ENCODE data around the gene PRADC1. TPM values are rescaled to one million over a fixed set of nuclear protein-coding genes. Genes with fewer than 3 reads are reported as not detected.
"Not testable (repeated sequence)": the region's sequence is repeated elsewhere in the genome, so short reads cannot be mapped to it uniquely, and the experiment has no call there.

Gene PRADC1
- total and polyA plus RNA-seq, 7 experiments from 2014 or later: 4.3 to 29.5 (median 8.8) TPM

DNA sequence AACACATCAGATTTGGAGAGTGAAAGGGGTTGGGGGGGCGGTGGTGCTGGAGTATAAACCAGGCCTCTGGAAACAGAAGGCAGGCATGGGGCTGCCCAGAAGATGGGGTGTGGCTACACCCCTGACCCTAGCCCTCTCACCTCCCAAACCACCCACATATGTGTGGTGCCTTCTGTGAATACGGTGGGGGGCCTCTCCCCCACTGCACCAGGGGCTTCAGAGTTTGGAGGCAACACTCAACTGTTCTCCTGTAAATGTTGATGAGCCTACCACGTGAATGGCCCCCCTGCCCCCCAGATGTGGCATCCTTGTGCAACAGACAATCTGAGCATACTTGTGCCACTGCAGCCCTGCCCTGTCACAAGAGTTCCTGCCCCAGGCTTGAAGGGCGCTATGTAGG lies 31.7 kb upstream of the PRADC1 start:
- H3K4me3 Mint-ChIP-seq: no peak overlapping the region
- Histone ChIP-seq H3K4me1 (ENCODE audit: control insufficient read depth in 2 of 2, insufficient read depth in 2 of 2, low read length in 2 of 2) (peaks cover 0 to 12% of the 10 kb centered on the region in 2 donors), H3K27me3 (ENCODE audit: control insufficient read depth in 2 of 2, insufficient read depth in 2 of 2, low read length in 2 of 2) (no peaks in the 10 kb centered on the region), H3K4me3 (ENCODE audit: low read length) (no peak overlapping the region), H3K9me3 (ENCODE audit: control insufficient read depth in 2 of 3, low read length in 3 of 3) (no peaks in the 10 kb centered on the region), H3K36me3 (ENCODE audit: control insufficient read depth in 2 of 3, insufficient read depth in 3 of 3, low read length in 3 of 3) (peaks cover 0 to 39% (median 0%) of the 10 kb centered on the region in 3 experiments), H3K27ac (ENCODE audit: low read depth, low read length) (no peak overlapping the region)
- no peaks in the 10 kb centered on the region for H3K27me3 Mint-ChIP-seq
- ATAC-seq: no peak
- intact Hi-C loops (cut with micrococcal nuclease): no loop called here
- H3K36me3 Mint-ChIP-seq: peaks cover 0 to 9% (median 5%) of the 10 kb centered on the region in 5 donors
- ChIA-PET POLR2A (no interaction called here), CTCF (no interaction called here)
- H3K4me1 Mint-ChIP-seq: peaks cover 13 to 22% (median 19%) of the 10 kb centered on the region in 7 donors
- H3K9me3 Mint-ChIP-seq: peaks cover 0 to 3% (median 0%) of the 10 kb centered on the region in 11 donors
- no peak for DNase-seq
- no peak overlapping the region for H3K27ac Mint-ChIP-seq

DNA sequence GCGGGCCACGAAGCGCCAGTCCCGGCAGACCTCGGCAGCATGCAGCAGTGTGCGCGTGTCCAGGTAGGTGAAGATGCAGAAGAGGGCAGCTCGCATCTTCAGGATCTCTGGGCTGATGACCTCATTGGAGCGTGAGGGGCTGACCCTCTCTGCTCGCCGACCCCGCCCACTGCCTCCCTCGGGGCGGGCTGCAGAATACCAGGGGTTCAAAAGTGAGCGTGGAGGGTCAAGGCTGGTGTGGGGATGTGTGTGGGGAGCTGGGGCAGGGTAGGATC lies 31.2 kb upstream of the PRADC1 start:
- Histone ChIP-seq H3K4me1 (ENCODE audit: control insufficient read depth in 2 of 2, insufficient read depth in 2 of 2, low read length in 2 of 2) (peaks cover 0 to 12% of the 10 kb centered on the region in 2 donors), H3K9me3 (ENCODE audit: control insufficient read depth in 2 of 3, low read length in 3 of 3) (no peaks in the 10 kb centered on the region), H3K27me3 (ENCODE audit: control insufficient read depth in 2 of 2, insufficient read depth in 2 of 2, low read length in 2 of 2) (no peaks in the 10 kb centered on the region), H3K4me3 (ENCODE audit: low read length) (no peak overlapping the region), H3K36me3 (ENCODE audit: control insufficient read depth in 2 of 3, insufficient read depth in 3 of 3, low read length in 3 of 3) (peaks cover 0 to 45% (median 0%) of the 10 kb centered on the region in 3 experiments), H3K27ac (ENCODE audit: low read depth, low read length) (no peak overlapping the region)
- Mint-ChIP-seq H3K9me3 (peaks cover 0 to 3% (median 0%) of the 10 kb centered on the region in 11 donors), H3K4me3 (no peak overlapping the region), H3K36me3 (peaks cover 0 to 9% (median 5%) of the 10 kb centered on the region in 5 donors), H3K4me1 (peaks cover 11 to 20% (median 18%) of the 10 kb centered on the region in 7 donors), H3K27me3 (no peaks in the 10 kb centered on the region), H3K27ac (no peak overlapping the region)
- DNase-seq (no peak), ATAC-seq (no peak)
- POLR2A ChIA-PET: no interaction called here
- intact Hi-C loops (cut with micrococcal nuclease): no loop called here
- CTCF ChIA-PET: no interaction called here

DNA sequence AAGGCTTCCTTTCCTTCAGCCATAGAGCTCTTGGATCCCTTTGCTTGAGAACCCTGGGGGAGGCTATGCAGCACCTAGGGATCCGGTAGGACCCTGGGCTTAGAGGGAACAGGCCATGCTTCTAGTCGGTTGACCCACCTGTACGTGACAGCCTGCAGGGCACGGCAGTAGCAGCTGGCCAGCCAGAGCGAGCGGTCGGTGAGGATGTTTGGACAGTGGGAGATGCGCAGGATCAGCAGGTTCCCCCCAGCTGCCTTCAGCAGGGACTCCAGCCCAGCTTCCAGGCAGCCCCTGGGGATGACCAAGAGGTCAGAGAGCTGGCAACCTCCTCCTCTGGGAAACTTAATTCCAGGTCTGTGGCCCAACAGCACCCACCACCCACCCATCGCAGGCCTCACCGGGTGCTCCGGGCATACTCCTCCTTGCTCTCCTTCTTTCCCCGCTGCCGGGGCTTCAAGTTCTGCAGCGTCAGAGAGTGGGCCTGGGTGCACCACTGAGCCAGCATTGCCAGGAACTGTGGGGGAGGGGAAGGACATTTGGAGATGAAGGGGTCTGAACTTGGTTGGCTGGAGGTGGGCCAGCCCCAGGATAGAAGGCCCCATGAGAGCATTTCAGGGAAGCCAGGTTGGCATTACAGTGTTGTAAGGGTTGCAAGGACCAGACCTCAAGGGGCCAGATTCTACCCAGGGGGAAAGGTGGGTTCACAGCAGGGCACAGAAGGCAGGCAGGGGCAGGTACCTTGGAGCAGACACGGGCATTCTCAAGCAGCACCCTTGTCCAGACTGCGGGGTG lies 30.7 kb upstream of the PRADC1 start:
- ChIA-PET POLR2A (no interaction called here), CTCF (no interaction called here)
- Histone ChIP-seq H3K4me3 (ENCODE audit: low read length) (no peak overlapping the region), H3K9me3 (ENCODE audit: control insufficient read depth in 2 of 3, low read length in 3 of 3) (no peaks in the 10 kb centered on the region), H3K4me1 (ENCODE audit: control insufficient read depth in 2 of 2, insufficient read depth in 2 of 2, low read length in 2 of 2) (peaks cover 0 to 9% of the 10 kb centered on the region in 2 donors), H3K36me3 (ENCODE audit: control insufficient read depth in 2 of 3, insufficient read depth in 3 of 3, low read length in 3 of 3) (peaks cover 0 to 50% (median 0%) of the 10 kb centered on the region in 3 experiments), H3K27me3 (ENCODE audit: control insufficient read depth in 2 of 2, insufficient read depth in 2 of 2, low read length in 2 of 2) (no peaks in the 10 kb centered on the region), H3K27ac (ENCODE audit: low read depth, low read length) (no peak overlapping the region)
- Mint-ChIP-seq H3K9me3 (peaks cover 0 to 3% (median 0%) of the 10 kb centered on the region in 11 donors), H3K4me1 (peaks cover 11 to 22% (median 19%) of the 10 kb centered on the region in 7 donors), H3K4me3 (no peak overlapping the region), H3K27ac (no peak overlapping the region), H3K27me3 (no peaks in the 10 kb centered on the region), H3K36me3 (peaks cover 0 to 9% (median 5%) of the 10 kb centered on the region in 5 donors)
- DNase-seq (no peak), ATAC-seq (no peak)
- intact Hi-C loops (cut with micrococcal nuclease): no loop called here

DNA sequence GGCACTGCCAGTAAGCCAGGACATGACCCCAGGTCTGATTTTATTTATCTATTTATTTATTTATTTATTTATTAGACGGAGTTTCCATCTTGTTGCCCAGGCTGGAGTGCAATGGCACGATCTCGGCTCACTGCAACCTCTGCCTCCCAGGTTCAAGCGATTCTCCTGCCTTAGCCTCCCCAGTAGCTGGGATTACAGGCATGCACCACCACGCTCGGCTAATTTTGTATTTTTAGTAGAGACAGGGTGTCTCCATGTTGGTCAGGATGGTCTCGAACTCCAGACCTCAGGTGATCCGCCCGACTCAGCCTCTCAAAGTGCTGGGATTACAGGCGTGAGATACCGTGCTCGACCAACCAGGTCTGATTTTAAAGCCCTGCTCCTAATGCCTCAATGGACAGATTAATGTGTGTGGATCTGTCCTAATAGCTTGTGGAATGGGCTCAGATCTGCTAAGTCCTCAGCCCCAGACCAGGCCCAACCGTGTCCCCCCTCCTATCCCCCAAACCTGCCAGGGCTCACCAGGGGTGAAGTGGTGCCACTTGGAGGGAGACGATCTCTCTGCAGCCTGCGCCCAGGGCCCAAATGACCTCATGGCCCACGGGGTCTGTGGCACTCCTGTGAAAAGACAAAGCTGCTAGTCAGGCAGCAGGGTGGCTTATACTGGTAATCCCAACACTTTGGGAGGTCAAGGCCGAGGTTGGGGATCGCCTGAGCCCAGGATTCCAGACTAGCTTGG lies 29.8 kb upstream of the PRADC1 start:
- H3K27ac ChIP-seq (ENCODE audit: low read depth, low read length); H3K27me3 Mint-ChIP-seq; H3K36me3 Mint-ChIP-seq; ATAC-seq; H3K4me1 ChIP-seq (ENCODE audit: control insufficient read depth in 2 of 2, insufficient read depth in 2 of 2, low read length in 2 of 2); DNase-seq; H3K9me3 ChIP-seq (ENCODE audit: control insufficient read depth in 2 of 3, low read length in 3 of 3); H3K4me3 ChIP-seq (ENCODE audit: low read length); H3K27ac Mint-ChIP-seq; intact Hi-C loops (cut with micrococcal nuclease); H3K9me3 Mint-ChIP-seq; H3K27me3 ChIP-seq (ENCODE audit: control insufficient read depth in 2 of 2, insufficient read depth in 2 of 2, low read length in 2 of 2); H3K4me3 Mint-ChIP-seq: not testable (repeated sequence)
- peaks cover 6 to 18% (median 13%) of the 10 kb centered on the region in 7 donors for H3K4me1 Mint-ChIP-seq
- ChIA-PET CTCF (interaction anchor here (0.6 kb wide), 1 partner anchor 120 kb away, joined by 3 read pairs; no protein-coding TSS in a partner anchor), POLR2A (interaction anchor here (1.0 kb wide), 1 partner anchor 9 kb away, joined by 3 read pairs; no protein-coding TSS in a partner anchor)
- peaks cover 0 to 56% (median 0%) of the 10 kb centered on the region in 3 experiments for H3K36me3 ChIP-seq (ENCODE audit: control insufficient read depth in 2 of 3, insufficient read depth in 3 of 3, low read length in 3 of 3)

DNA sequence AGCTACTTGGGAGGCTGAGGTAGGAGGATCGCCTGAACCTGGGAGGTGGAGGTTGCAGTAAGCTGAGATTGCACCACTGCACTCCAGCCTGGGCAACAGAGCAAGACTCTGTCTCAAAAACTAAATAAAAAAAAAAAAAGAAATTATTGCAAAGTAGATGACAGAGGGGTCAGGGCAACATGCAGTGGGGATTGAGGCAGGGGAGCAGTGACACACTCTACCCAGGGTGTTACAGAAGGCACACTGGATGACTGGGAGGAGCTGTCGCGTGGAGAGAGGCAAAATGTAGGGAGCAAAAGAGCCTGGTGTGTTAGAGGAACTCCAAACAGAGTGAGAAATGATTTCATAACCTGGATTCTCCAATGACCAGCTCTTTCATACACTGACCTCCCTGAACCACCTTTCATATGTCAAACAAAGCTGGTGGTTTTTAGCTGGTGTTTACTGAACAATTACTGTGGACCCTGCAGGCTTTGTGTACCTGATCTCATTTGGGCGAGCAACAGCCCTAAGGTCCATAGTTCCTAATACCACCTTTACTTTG lies 29.1 kb upstream of the PRADC1 start:
- ChIA-PET CTCF (interaction anchor here (0.6 kb wide), 1 partner anchor 121 kb away, joined by 3 read pairs; no protein-coding TSS in a partner anchor), POLR2A (interaction anchor here (1.0 kb wide), 1 partner anchor 8 kb away, joined by 3 read pairs; no protein-coding TSS in a partner anchor)
- no peak overlapping the region for H3K4me3 Mint-ChIP-seq
- no peaks in the 10 kb centered on the region for H3K27me3 Mint-ChIP-seq
- no peaks in the 10 kb centered on the region for H3K27me3 ChIP-seq (ENCODE audit: control insufficient read depth in 2 of 2, insufficient read depth in 2 of 2, low read length in 2 of 2)
- H3K9me3 ChIP-seq (ENCODE audit: control insufficient read depth in 2 of 3, low read length in 3 of 3): no peaks in the 10 kb centered on the region
- peaks cover 0 to 5% (median 4%) of the 10 kb centered on the region in 5 donors for H3K36me3 Mint-ChIP-seq
- H3K27ac ChIP-seq (ENCODE audit: low read depth, low read length): no peak overlapping the region
- peak overlapping the region in 1 of 9 donors; percentile 45 for H3K27ac Mint-ChIP-seq
- peaks cover 4 to 17% (median 8%) of the 10 kb centered on the region in 7 donors for H3K4me1 Mint-ChIP-seq
- no peak overlapping the region for H3K4me3 ChIP-seq (ENCODE audit: low read length)
- intact Hi-C loops (cut with micrococcal nuclease): no loop called here
- no peaks in the 10 kb centered on the region for H3K9me3 Mint-ChIP-seq
- peaks cover 0 to 56% (median 0%) of the 10 kb centered on the region in 3 experiments for H3K36me3 ChIP-seq (ENCODE audit: control insufficient read depth in 2 of 3, insufficient read depth in 3 of 3, low read length in 3 of 3)
- peaks cover 0 to 6% of the 10 kb centered on the region in 2 donors for H3K4me1 ChIP-seq (ENCODE audit: control insufficient read depth in 2 of 2, insufficient read depth in 2 of 2, low read length in 2 of 2)
- DNase-seq: no peak
- ATAC-seq: no peak

DNA sequence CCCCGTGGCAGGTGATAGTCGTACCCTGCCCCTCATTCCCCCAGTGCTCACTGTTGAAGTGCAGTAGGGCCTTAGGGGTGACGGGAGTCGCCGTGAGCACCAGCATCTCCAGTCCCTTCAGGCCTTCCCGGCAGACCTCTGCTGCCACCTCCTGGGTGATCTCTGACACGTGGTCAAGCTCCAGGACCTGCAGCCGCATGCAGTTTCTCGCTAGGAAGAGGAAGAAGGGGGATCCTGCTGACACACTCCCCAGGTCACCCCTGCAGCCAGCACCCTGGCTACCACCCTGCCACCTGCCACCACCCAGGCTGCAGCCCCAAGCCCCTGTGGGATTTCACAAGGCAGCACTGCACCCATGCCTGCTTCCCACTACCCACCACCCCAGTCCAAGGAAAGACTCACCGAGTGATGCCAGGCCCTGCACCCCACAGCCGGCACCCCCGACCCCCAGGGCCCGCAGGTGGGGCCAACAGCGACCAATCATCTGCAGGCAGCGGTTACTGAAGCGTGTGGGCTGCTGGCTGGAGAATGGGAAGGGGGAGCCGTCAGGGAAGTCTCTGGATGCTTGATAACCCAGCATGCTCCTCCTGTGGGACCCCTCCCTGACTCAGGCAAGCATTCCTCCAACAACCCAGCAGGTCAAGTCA lies 27.4 kb upstream of the PRADC1 start:
- ChIA-PET POLR2A (no interaction called here), CTCF (no interaction called here)
- no peaks in the 10 kb centered on the region for H3K9me3 ChIP-seq (ENCODE audit: control insufficient read depth in 2 of 3, low read length in 3 of 3)
- H3K27ac ChIP-seq (ENCODE audit: low read depth, low read length): no peak overlapping the region
- H3K4me1 Mint-ChIP-seq: peaks cover 0 to 18% (median 9%) of the 10 kb centered on the region in 7 donors
- no peaks in the 10 kb centered on the region for H3K27me3 Mint-ChIP-seq
- no peaks in the 10 kb centered on the region for H3K27me3 ChIP-seq (ENCODE audit: control insufficient read depth in 2 of 2, insufficient read depth in 2 of 2, low read length in 2 of 2)
- no peak for DNase-seq
- peaks cover 0 to 50% (median 0%) of the 10 kb centered on the region in 3 experiments for H3K36me3 ChIP-seq (ENCODE audit: control insufficient read depth in 2 of 3, insufficient read depth in 3 of 3, low read length in 3 of 3)
- intact Hi-C loops (cut with micrococcal nuclease): no loop called here
- no peak for ATAC-seq
- H3K36me3 Mint-ChIP-seq: peaks cover 0 to 5% (median 0%) of the 10 kb centered on the region in 5 donors
- H3K4me3 ChIP-seq (ENCODE audit: low read length): no peak overlapping the region
- H3K4me3 Mint-ChIP-seq: no peak overlapping the region
- no peak overlapping the region for H3K27ac Mint-ChIP-seq
- H3K4me1 ChIP-seq (ENCODE audit: control insufficient read depth in 2 of 2, insufficient read depth in 2 of 2, low read length in 2 of 2): peaks cover 0 to 6% of the 10 kb centered on the region in 2 donors
- no peaks in the 10 kb centered on the region for H3K9me3 Mint-ChIP-seq
